ENCODE measurements around the gene SIPA1L3.
"Not testable (repeated sequence)": the region's sequence is repeated elsewhere in the genome, so short reads cannot be mapped to it uniquely, and the experiment has no call there.

The SIPA1L3 gene

GRCh38 chr19:38064661-38065425 lies 157.8 kb downstream of the SIPA1L3 start:
- Histone ChIP-seq H4K20me1 (ENCODE audit: insufficient read depth, low read length) (no peaks in the 10 kb centered on the region), H3K4me3 (ENCODE audit: low read length) (no peak overlapping the region), H3K27ac (ENCODE audit: low read length) (no peak overlapping the region), H3K79me2 (ENCODE audit: low read length) (no peaks in the 10 kb centered on the region), H3K9ac (ENCODE audit: low read length) (no peak overlapping the region), H3K4me1 (ENCODE audit: low read length) (no peaks in the 10 kb centered on the region), H3K36me3 (replicated peaks; ENCODE audit: low read depth, low read length) (no peaks in the 10 kb centered on the region), H3K4me2 (ENCODE audit: low read length) (no peak overlapping the region), H2AFZ (ENCODE audit: low read depth, low read length) (no peak overlapping the region), H3K9me3 (ENCODE audit: insufficient read depth, low read length) (no peaks in the 10 kb centered on the region), H3K27me3 (ENCODE audit: low read depth, low read length) (no peaks in the 10 kb centered on the region)
- TF ChIP-seq EZH2phosphoT487 (IDR thresholded peaks at IDR 0.05; ENCODE audit: low read depth) (no peak), CTCF (IDR thresholded peaks at IDR 0.05; ENCODE audit: low read depth, low read length) (no peak)

- not testable (repeated sequence) for H3K79me2 ChIP-seq (ENCODE audit: low read length); H3K27me3 ChIP-seq (ENCODE audit: low read depth, low read length); H3K4me3 ChIP-seq (ENCODE audit: low read length)
These were observed 158.8 kb downstream of the SIPA1L3 start for GRCh38 chr19:38065775-38066174.

GRCh38 chr19:38068826-38069225 lies 161.8 kb downstream of the SIPA1L3 start:
- H3K9me3 ChIP-seq (ENCODE audit: insufficient read depth, low read length) = no peaks in the 10 kb centered on the region
- H3K27me3 ChIP-seq (ENCODE audit: low read depth, low read length) = no peaks in the 10 kb centered on the region
- TF ChIP-seq CTCF (IDR thresholded peaks at IDR 0.05; ENCODE audit: low read depth, low read length) (no peak), EZH2phosphoT487 (IDR thresholded peaks at IDR 0.05; ENCODE audit: low read depth) (no peak)
- no peak overlapping the region for H3K27ac ChIP-seq (ENCODE audit: low read length)
- no peaks in the 10 kb centered on the region for H3K36me3 ChIP-seq (replicated peaks; ENCODE audit: low read depth, low read length)
- H4K20me1 ChIP-seq (ENCODE audit: insufficient read depth, low read length) = no peaks in the 10 kb centered on the region
- no peak overlapping the region for H3K4me3 ChIP-seq (ENCODE audit: low read length)
- no peak overlapping the region for H2AFZ ChIP-seq (ENCODE audit: low read depth, low read length)
- no peak overlapping the region for H3K9ac ChIP-seq (ENCODE audit: low read length)
- H3K79me2 ChIP-seq (ENCODE audit: low read length) = no peaks in the 10 kb centered on the region
- H3K4me2 ChIP-seq (ENCODE audit: low read length) = no peak overlapping the region
- no peaks in the 10 kb centered on the region for H3K4me1 ChIP-seq (ENCODE audit: low read length)

More at GRCh38 chr19:38065775-38066174, 158.8 kb downstream of the SIPA1L3 start:
- H3K27ac ChIP-seq (ENCODE audit: low read length); H4K20me1 ChIP-seq (ENCODE audit: insufficient read depth, low read length); H3K9ac ChIP-seq (ENCODE audit: low read length); H3K36me3 ChIP-seq (replicated peaks; ENCODE audit: low read depth, low read length); H3K4me1 ChIP-seq (ENCODE audit: low read length); H3K4me2 ChIP-seq (ENCODE audit: low read length); H2AFZ ChIP-seq (ENCODE audit: low read depth, low read length); H3K9me3 ChIP-seq (ENCODE audit: insufficient read depth, low read length): not testable (repeated sequence)

GRCh38 chr19:38070573-38070972 lies 163.6 kb downstream of the SIPA1L3 start:
- no peak overlapping the region for H3K9ac ChIP-seq (ENCODE audit: low read length)
- H3K4me2 ChIP-seq (ENCODE audit: low read length) = no peak overlapping the region
- no peak for TF ChIP-seq EZH2phosphoT487 (IDR thresholded peaks at IDR 0.05; ENCODE audit: low read depth)
- no peak for TF ChIP-seq CTCF (IDR thresholded peaks at IDR 0.05; ENCODE audit: low read depth, low read length)
- no peak overlapping the region for H2AFZ ChIP-seq (ENCODE audit: low read depth, low read length)
- no peaks in the 10 kb centered on the region for H3K36me3 ChIP-seq (replicated peaks; ENCODE audit: low read depth, low read length)
- H3K27ac ChIP-seq (ENCODE audit: low read length) = no peak overlapping the region
- H3K4me1 ChIP-seq (ENCODE audit: low read length) = no peaks in the 10 kb centered on the region
- H3K79me2 ChIP-seq (ENCODE audit: low read length) = no peaks in the 10 kb centered on the region
- H3K4me3 ChIP-seq (ENCODE audit: low read length) = no peak overlapping the region
- H4K20me1 ChIP-seq (ENCODE audit: insufficient read depth, low read length) = no peaks in the 10 kb centered on the region
- H3K9me3 ChIP-seq (ENCODE audit: insufficient read depth, low read length) = no peaks in the 10 kb centered on the region
- H3K27me3 ChIP-seq (ENCODE audit: low read depth, low read length) = no peaks in the 10 kb centered on the region

GRCh38 chr19:38071054-38071453 lies 164.0 kb downstream of the SIPA1L3 start:
- not testable (repeated sequence) for H3K9me3 ChIP-seq (ENCODE audit: insufficient read depth, low read length); H3K36me3 ChIP-seq (replicated peaks; ENCODE audit: low read depth, low read length); H3K27me3 ChIP-seq (ENCODE audit: low read depth, low read length); H4K20me1 ChIP-seq (ENCODE audit: insufficient read depth, low read length); H3K4me2 ChIP-seq (ENCODE audit: low read length); H3K79me2 ChIP-seq (ENCODE audit: low read length); H3K4me3 ChIP-seq (ENCODE audit: low read length); H3K27ac ChIP-seq (ENCODE audit: low read length); H2AFZ ChIP-seq (ENCODE audit: low read depth, low read length); H3K9ac ChIP-seq (ENCODE audit: low read length); H3K4me1 ChIP-seq (ENCODE audit: low read length)

All from OCI-LY3 (cell line).